ENCODE data around the gene MAP2K7.

DNA sequence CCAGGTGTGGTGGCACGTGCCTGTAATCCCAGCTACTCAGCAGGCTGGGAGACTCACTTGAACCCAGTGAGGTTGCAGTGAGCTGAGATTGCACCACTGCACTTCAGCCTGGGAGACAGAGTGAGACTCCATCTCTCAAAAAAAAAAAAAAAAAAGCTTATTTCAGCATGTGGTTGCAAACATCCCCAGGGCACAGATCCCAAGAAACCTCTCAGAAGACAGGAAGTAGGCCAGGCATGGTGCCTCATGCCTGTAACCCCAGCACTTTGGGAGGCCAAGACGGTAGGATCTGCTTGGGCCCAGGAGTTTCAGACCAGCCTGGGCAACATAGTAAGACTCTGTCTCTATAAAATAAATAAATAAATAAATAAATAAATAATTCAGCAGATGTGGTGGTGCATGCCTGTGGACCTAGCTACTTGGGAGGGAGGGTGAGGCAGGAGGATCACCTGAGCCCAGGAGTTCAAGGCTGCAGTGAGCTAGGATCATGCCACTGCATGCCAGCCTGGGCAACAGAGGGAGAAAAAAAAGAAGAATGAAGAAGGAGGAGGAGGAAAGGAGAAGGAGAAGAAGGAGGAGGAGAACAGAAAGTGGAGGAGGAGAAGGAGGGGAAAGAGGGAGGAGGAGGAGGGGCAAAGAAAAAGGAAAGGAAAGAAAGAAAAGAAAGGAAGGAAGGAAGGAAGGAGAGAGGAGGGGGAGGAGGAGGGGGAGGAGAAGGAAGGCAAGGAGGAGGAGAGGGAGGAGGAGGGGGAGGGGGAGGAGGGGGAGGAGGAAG, 19.7 kb upstream of the MAP2K7 start:
- TF ChIP-seq, protein P1, sequence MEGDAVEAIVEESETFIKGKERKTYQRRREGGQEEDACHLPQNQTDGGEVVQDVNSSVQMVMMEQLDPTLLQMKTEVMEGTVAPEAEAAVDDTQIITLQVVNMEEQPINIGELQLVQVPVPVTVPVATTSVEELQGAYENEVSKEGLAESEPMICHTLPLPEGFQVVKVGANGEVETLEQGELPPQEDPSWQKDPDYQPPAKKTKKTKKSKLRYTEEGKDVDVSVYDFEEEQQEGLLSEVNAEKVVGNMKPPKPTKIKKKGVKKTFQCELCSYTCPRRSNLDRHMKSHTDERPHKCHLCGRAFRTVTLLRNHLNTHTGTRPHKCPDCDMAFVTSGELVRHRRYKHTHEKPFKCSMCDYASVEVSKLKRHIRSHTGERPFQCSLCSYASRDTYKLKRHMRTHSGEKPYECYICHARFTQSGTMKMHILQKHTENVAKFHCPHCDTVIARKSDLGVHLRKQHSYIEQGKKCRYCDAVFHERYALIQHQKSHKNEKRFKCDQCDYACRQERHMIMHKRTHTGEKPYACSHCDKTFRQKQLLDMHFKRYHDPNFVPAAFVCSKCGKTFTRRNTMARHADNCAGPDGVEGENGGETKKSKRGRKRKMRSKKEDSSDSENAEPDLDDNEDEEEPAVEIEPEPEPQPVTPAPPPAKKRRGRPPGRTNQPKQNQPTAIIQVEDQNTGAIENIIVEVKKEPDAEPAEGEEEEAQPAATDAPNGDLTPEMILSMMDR (tag by site-specific recombination; IDR thresholded peaks at IDR 0.05) = no peak
- TF ChIP-seq HIC1 (tag by site-specific recombination; IDR thresholded peaks at IDR 0.05) = 0 out of 2 replicates have a peak, but pooled peaks have one; percentile 22
- TF ChIP-seq ZNF19 (tag by site-specific recombination; IDR thresholded peaks at IDR 0.05; ENCODE audit: low read depth) = no peak
- TF ChIP-seq, protein P2, sequence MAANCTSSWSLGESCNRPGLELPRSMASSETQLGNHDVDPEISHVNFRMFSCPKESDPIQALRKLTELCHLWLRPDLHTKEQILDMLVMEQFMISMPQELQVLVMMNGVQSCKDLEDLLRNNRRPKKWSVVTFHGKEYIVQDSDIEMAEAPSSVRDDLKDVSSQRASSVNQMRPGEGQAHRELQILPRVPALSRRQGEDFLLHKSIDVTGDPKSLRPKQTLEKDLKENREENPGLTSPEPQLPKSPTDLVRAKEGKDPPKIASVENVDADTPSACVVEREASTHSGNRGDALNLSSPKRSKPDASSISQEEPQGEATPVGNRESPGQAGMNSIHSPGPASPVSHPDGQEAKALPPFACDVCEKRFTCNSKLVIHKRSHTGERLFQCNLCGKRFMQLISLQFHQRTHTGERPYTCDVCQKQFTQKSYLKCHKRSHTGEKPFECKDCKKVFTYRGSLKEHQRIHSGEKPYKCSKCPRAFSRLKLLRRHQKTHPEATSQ (tag by site-specific recombination; IDR thresholded peaks at IDR 0.05) = no peak
- TF ChIP-seq ZNF777 (tag by site-specific recombination; IDR thresholded peaks at IDR 0.05; ENCODE audit: borderline replicate concordance) = no peak
- TF ChIP-seq HOXA7 (CRISPR knock-in tag; IDR thresholded peaks at IDR 0.05; ENCODE audit: borderline replicate concordance) = no peak

Measured in HEK293 (cell line).